ENCODE results near the gene PTPRC. TPM values are rescaled to one million over a fixed set of nuclear protein-coding genes. Genes with fewer than 3 reads are reported as not detected.

PTPRC gene
- total RNA-seq, 1 experiment from 2014 or later: 1.4 TPM

GRCh38 chr1:198682850-198683249 is 44.0 kb downstream of the PTPRC start:
- in situ Hi-C loops (cut with HindIII; ENCODE audit: low pct_unique_long_range_greater_than_20kb, low sequenced_read_pairs): no loop called here
- ChIA-PET CTCF (no interaction called here), POLR2A (no interaction called here)
- H3K9me3 ChIP-seq (ENCODE audit: control insufficient read depth, insufficient read depth, low read depth, low read length): no peaks in the 10 kb centered on the region
- BruUV-seq (replicated peaks): no TSS peak
- DNase-seq (ENCODE audit: low read depth, low spot score) (no peak), ATAC-seq (no peak)
- H3K4me1 ChIP-seq (ENCODE audit: control insufficient read depth, insufficient read depth, low read length): peaks cover 15% of the 10 kb centered on the region
- H3K36me3 ChIP-seq (ENCODE audit: control insufficient read depth, insufficient read depth, low read length): no peaks in the 10 kb centered on the region
- peak overlapping the region; percentile 80; the same call in 1 of the 2 replicates for H3K27ac ChIP-seq (ENCODE audit: low read length)
- TF ChIP-seq REST (IDR thresholded peaks at IDR 0.05; ENCODE audit: insufficient read depth in 1 of 2, low read depth in 2 of 2, low read length in 1 of 2) (no peak), CTCF (IDR thresholded peaks at IDR 0.05) (no peak), POLR2AphosphoS5 (IDR thresholded peaks at IDR 0.05; ENCODE audit: low read depth, low read length) (no peak), TCF7L2 (IDR thresholded peaks at IDR 0.05; ENCODE audit: low read depth, low read length) (no peak), SIN3A (IDR thresholded peaks at IDR 0.05; ENCODE audit: borderline replicate concordance, insufficient read depth, low read depth, low read length) (no peak)
- H3K27me3 ChIP-seq (ENCODE audit: control insufficient read depth, insufficient read depth, low read length): no peaks in the 10 kb centered on the region
- H3K4me3 ChIP-seq (ENCODE audit: low read depth in 2 of 2, low read length in 2 of 2): no peak overlapping the region
- intact Hi-C loops (cut with micrococcal nuclease; ENCODE audit: unreplicated experiment): loop anchor here (5.0 to 10.0 kb wide), 5 partner anchors 216 to 1158 kb away; no protein-coding TSS in a partner anchor

GRCh38 chr1:198683449-198683848 is 44.6 kb downstream of the PTPRC start:
- DNase-seq (ENCODE audit: low read depth, low spot score) (no peak), ATAC-seq (no peak)
- intact Hi-C loops (cut with micrococcal nuclease; ENCODE audit: unreplicated experiment) (loop anchor here (5.0 to 10.0 kb wide), 5 partner anchors 216 to 1159 kb away; no protein-coding TSS in a partner anchor), in situ Hi-C loops (cut with HindIII; ENCODE audit: low pct_unique_long_range_greater_than_20kb, low sequenced_read_pairs) (no loop called here)
- H3K4me3 ChIP-seq (ENCODE audit: low read depth in 2 of 2, low read length in 2 of 2): no peak overlapping the region
- H3K27me3 ChIP-seq (ENCODE audit: control insufficient read depth, insufficient read depth, low read length): no peaks in the 10 kb centered on the region
- peak overlapping the region; percentile 80; the same call in 1 of the 2 replicates for H3K27ac ChIP-seq (ENCODE audit: low read length)
- H3K4me1 ChIP-seq (ENCODE audit: control insufficient read depth, insufficient read depth, low read length): peaks cover 15% of the 10 kb centered on the region
- no peak for TF ChIP-seq CTCF (IDR thresholded peaks at IDR 0.05)
- no peak for TF ChIP-seq REST (IDR thresholded peaks at IDR 0.05; ENCODE audit: insufficient read depth in 1 of 2, low read depth in 2 of 2, low read length in 1 of 2)
- TF ChIP-seq TCF7L2 (IDR thresholded peaks at IDR 0.05; ENCODE audit: low read depth, low read length): no peak
- no peak for TF ChIP-seq POLR2AphosphoS5 (IDR thresholded peaks at IDR 0.05; ENCODE audit: low read depth, low read length)
- no peak for TF ChIP-seq SIN3A (IDR thresholded peaks at IDR 0.05; ENCODE audit: borderline replicate concordance, insufficient read depth, low read depth, low read length)
- H3K36me3 ChIP-seq (ENCODE audit: control insufficient read depth, insufficient read depth, low read length): no peaks in the 10 kb centered on the region
- CTCF ChIA-PET: no interaction called here
- BruUV-seq (replicated peaks): no TSS peak
- POLR2A ChIA-PET: no interaction called here
- no peaks in the 10 kb centered on the region for H3K9me3 ChIP-seq (ENCODE audit: control insufficient read depth, insufficient read depth, low read depth, low read length)
